ENCODE measurements around the gene TUBB6.

DNA sequence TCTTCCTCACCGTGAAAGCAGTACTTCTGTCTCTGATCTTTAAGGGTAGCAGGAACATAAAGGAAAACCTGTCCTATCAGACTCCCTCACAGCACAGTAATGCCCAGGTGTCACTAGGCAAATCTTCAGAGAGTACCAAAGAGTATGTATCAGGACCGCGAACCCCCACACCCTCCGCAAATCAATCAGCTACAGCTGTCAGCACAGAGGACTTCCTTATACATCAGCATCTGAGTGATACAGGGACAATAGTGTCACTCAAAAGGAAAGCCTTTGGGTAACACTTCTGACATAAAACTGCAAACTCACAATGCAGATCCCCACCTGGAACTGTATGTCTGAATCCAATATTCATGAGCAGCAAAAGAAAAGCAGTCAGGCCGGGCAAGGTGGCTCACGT lies 66.4 kb downstream of the TUBB6 start:
- TF ChIP-seq CTCF (tag by site-specific recombination; IDR thresholded peaks at IDR 0.05) (no peak), ZNF274 (IDR thresholded peaks at IDR 0.05; ENCODE audit: low read length) (no peak), ZNF274 (tag by site-specific recombination; IDR thresholded peaks at IDR 0.05; ENCODE audit: borderline replicate concordance) (no peak), ZNF18 (tag by site-specific recombination; IDR thresholded peaks at IDR 0.05) (no peak), ZNF791 (tag by site-specific recombination; IDR thresholded peaks at IDR 0.05) (no peak), ZNF416 (tag by site-specific recombination; IDR thresholded peaks at IDR 0.05) (no peak), OSR2 (tag by site-specific recombination; IDR thresholded peaks at IDR 0.05) (no peak), ZNF112 (tag by site-specific recombination; IDR thresholded peaks at IDR 0.05) (no peak), ZNF561 (tag by site-specific recombination; IDR thresholded peaks at IDR 0.05; ENCODE audit: borderline replicate concordance) (no peak), ZNF473 (tag by site-specific recombination; IDR thresholded peaks at IDR 0.05) (no peak), ZNF335 (tag by site-specific recombination; conservative IDR thresholded peaks at IDR 0.05) (no peak), ZNF341 (tag by site-specific recombination; IDR thresholded peaks at IDR 0.05; ENCODE audit: low read depth) (no peak), YY1 (tag by site-specific recombination; IDR thresholded peaks at IDR 0.05) (no peak), ZNF292 (tag by site-specific recombination; IDR thresholded peaks at IDR 0.05; ENCODE audit: borderline replicate concordance, low read depth) (no peak)
